NT2/D1 (cell line): ENCODE data around the gene FASN.

Experiments used
- SUZ12 ChIP-seq: IDR thresholded peaks from 2 replicates; pipeline ENCODE4 v1.6.1; 2011; ENCODE audit not compliant: insufficient read length, insufficient read depth; ENCODE audit errors: extremely low read depth
- YY1 ChIP-seq: IDR thresholded peaks from 2 replicates; pipeline ENCODE4 v1.6.1; 2011; ENCODE audit not compliant: insufficient read length, insufficient read depth
- ZNF274 ChIP-seq: IDR thresholded peaks from 2 replicates; pipeline ENCODE4 v1.6.1; 2011; ENCODE audit warnings: mild to moderate bottlenecking, low read depth, low read length

DNA sequence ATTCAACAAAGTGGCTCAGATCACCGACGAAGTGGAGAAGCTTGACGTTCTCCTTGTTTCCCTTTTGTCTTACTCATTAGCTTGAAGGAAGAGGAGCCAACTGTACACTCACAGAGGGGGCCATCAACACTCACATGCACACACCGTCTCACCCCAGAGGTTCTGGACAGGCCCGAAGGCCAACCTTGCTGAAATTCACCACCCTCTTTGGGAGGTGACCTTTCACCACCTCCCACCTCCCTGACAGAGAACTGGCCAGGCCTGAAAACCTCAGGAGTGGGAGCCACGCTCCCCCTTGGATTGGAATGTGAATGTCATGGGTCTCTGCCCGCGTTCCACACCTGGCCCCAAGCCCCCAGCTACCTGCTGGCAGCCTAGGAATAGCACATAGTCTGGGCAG, 62.5 kb downstream of the FASN start:
- TF ChIP-seq SUZ12: no peak
- no peak for TF ChIP-seq ZNF274
- TF ChIP-seq YY1: no peak
